ENCODE measurements around the gene B3GAT2.

Gene B3GAT2

DNA sequence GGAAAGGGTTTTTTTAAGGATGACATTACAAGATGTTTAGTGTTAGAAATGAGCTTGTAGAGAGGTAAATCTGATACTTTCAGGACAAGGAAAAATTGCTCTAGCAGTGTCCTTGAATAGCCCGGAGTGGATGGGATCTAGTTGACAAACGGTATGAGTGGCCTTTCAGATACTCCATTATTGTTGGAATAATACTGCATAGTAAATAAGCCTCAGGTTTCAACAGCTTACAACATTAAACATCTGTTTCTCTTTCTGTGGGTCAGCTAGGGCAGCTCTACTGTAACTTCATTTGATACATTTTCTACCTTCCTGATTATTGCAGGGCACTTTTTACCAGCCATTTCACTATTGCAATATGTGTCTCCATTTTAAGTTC, 118.0 kb downstream of the B3GAT2 start (continued):
- TF ChIP-seq ZNF664 (tag by site-specific recombination; IDR thresholded peaks at IDR 0.05) (no peak), OSR2 (tag by site-specific recombination; IDR thresholded peaks at IDR 0.05) (no peak)

GRCh38 chr6:70834520-70834919, 122.3 kb downstream of the B3GAT2 start:
- no peak overlapping the region for H3K27ac ChIP-seq (ENCODE audit: extremely low read depth, low read depth, low read length)
- no peaks in the 10 kb centered on the region for H3K36me3 ChIP-seq (ENCODE audit: control insufficient read depth in 2 of 2, insufficient read depth in 1 of 2, low read length in 2 of 2)
- no peaks in the 10 kb centered on the region for H3K4me1 ChIP-seq (ENCODE audit: control insufficient read depth, insufficient read depth, low read length)
- ChIA-PET POLR2A (no interaction called here), CTCF (interaction anchor here (0.6 kb wide), 1 partner anchor 87 kb away, joined by 4 read pairs; no protein-coding TSS in a partner anchor)
- no peaks in the 10 kb centered on the region for H3K9me3 ChIP-seq (ENCODE audit: control insufficient read depth, insufficient read depth, low read depth, low read length)
- no peak overlapping the region for H3K4me3 ChIP-seq (ENCODE audit: low read depth, low read length)
- TF ChIP-seq MZF1 (tag by site-specific recombination; IDR thresholded peaks at IDR 0.05; ENCODE audit: borderline replicate concordance): no peak
- no peak for TF ChIP-seq ZBTB8A (tag by site-specific recombination; IDR thresholded peaks at IDR 0.05)
- no peak for TF ChIP-seq ZBTB11 (tag by site-specific recombination; conservative IDR thresholded peaks at IDR 0.05; ENCODE audit: low read depth)
- no peak for TF ChIP-seq ZNF792 (tag by site-specific recombination; IDR thresholded peaks at IDR 0.05)
- TF ChIP-seq ZNF571 (tag by site-specific recombination; IDR thresholded peaks at IDR 0.05): no peak
- TF ChIP-seq ZSCAN16 (tag by site-specific recombination; IDR thresholded peaks at IDR 0.05): no peak
- no peak for TF ChIP-seq ZNF341 (tag by site-specific recombination; IDR thresholded peaks at IDR 0.05; ENCODE audit: low read depth)
- TF ChIP-seq ZXDB (tag by site-specific recombination; IDR thresholded peaks at IDR 0.05): no peak
- TF ChIP-seq ZNF132 (tag by site-specific recombination; IDR thresholded peaks at IDR 0.05; ENCODE audit: borderline replicate concordance): no peak
- no peak for TF ChIP-seq ZNF48 (tag by site-specific recombination; IDR thresholded peaks at IDR 0.05)
- no peak for TF ChIP-seq GLIS1 (tag by site-specific recombination; IDR thresholded peaks at IDR 0.05)
- TF ChIP-seq ZNF510 (tag by site-specific recombination; IDR thresholded peaks at IDR 0.05; ENCODE audit: insufficient replicate concordance): no peak
- no peak for TF ChIP-seq ZNF274 (IDR thresholded peaks at IDR 0.05; ENCODE audit: low read length)
- no peak for TF ChIP-seq ZNF274 (tag by site-specific recombination; IDR thresholded peaks at IDR 0.05; ENCODE audit: borderline replicate concordance)
- no peak for TF ChIP-seq ZNF221 (tag by site-specific recombination; IDR thresholded peaks at IDR 0.05; ENCODE audit: borderline replicate concordance)

GRCh38 chr6:70831427-70831826, 125.4 kb downstream of the B3GAT2 start:
- CTCF ChIA-PET: interaction anchor here (0.7 kb wide), 1 partner anchor 613 kb away, joined by 5 read pairs; no protein-coding TSS in a partner anchor

More at GRCh38 chr6:70831427-70831826, 125.4 kb downstream of the B3GAT2 start:
- no peak overlapping the region for H3K4me3 ChIP-seq (ENCODE audit: low read depth, low read length)
- no peak overlapping the region for H3K27ac ChIP-seq (ENCODE audit: extremely low read depth, low read depth, low read length)
- TF ChIP-seq, protein P1, sequence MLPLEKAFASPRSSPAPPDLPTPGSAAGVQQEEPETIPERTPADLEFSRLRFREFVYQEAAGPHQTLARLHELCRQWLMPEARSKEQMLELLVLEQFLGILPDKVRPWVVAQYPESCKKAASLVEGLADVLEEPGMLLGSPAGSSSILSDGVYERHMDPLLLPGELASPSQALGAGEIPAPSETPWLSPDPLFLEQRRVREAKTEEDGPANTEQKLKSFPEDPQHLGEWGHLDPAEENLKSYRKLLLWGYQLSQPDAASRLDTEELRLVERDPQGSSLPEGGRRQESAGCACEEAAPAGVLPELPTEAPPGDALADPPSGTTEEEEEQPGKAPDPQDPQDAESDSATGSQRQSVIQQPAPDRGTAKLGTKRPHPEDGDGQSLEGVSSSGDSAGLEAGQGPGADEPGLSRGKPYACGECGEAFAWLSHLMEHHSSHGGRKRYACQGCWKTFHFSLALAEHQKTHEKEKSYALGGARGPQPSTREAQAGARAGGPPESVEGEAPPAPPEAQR (tag by site-specific recombination; IDR thresholded peaks at IDR 0.05): no peak
- TF ChIP-seq ZNF146 (tag by site-specific recombination; IDR thresholded peaks at IDR 0.05): peak; percentile 90
- H3K9me3 ChIP-seq (ENCODE audit: control insufficient read depth, insufficient read depth, low read depth, low read length): no peaks in the 10 kb centered on the region
- no peaks in the 10 kb centered on the region for H3K4me1 ChIP-seq (ENCODE audit: control insufficient read depth, insufficient read depth, low read length)
- H3K36me3 ChIP-seq (ENCODE audit: control insufficient read depth in 2 of 2, insufficient read depth in 1 of 2, low read length in 2 of 2): no peaks in the 10 kb centered on the region
- POLR2A ChIA-PET: no interaction called here
